Ovary (tissue), 9 donors: ENCODE results near the gene CPNE1. TPM values are rescaled to one million over a fixed set of nuclear protein-coding genes. Genes with fewer than 3 reads are reported as not detected.

Source experiments
- DNase-seq, 5 donors: peaks; one replicate each; pipeline ENCODE4 v3.0.0-alpha.2; 2019 to 2020
- H3K27ac ChIP-seq, 2 donors: fragments of 200-600 bp; one replicate each; pipeline versions ENCODE4 v1.5.1 to v1.8.0; 2019 to 2022
- H3K27me3 ChIP-seq: fragments of 200-600 bp; one replicate; pipeline ENCODE4 v1.8.0; 2022
- H3K36me3 ChIP-seq: fragments of 200-600 bp; sonication (generic); one replicate; pipeline ENCODE4 v1.5.1; 2019
- H3K4me1 ChIP-seq: one replicate; pipeline ENCODE4 v1.8.1; 2013; ENCODE audit warnings: mild to moderate bottlenecking, moderate library complexity; ENCODE audit not compliant: insufficient read depth
- H3K4me3 ChIP-seq: fragments of 200-600 bp; sonication (generic); one replicate; pipeline ENCODE4 v1.5.1; 2017
- H3K9me3 ChIP-seq, 2 donors: fragments of 200-600 bp in 1 of 2; sonication (generic) in 1 of 2; one replicate each; pipeline versions ENCODE4 v1.5.1 to v1.8.1; 2013 to 2019; ENCODE audit warnings: mild to moderate bottlenecking in 1 of 2, moderate library complexity in 1 of 2
- EP300 ChIP-seq: sonication (generic); formaldehyde crosslinking; IDR thresholded peaks from one replicate; pipeline ENCODE4 v1.6.1; 2017; ENCODE audit warnings: antibody characterized with exemption
- POLR2A ChIP-seq: fragments of 450-650 bp; IDR thresholded peaks from one replicate; pipeline ENCODE4 v1.6.1; 2017; ENCODE audit warnings: antibody characterized with exemption, mild to moderate bottlenecking, moderate library complexity
- WGBS, 3 donors: extraction: QIAGEN DNeasy Blood & Tissue Kit in 1 of 3; methylation state at CpG; one replicate each; pipeline versions ENCODE4 v1.1.5 to v1.1.7; 2013 to 2017; 5-methylcytosine and 5-hydroxymethylcytosine counted together
- intact Hi-C, 4 donors: fragments of 100-400 bp; cut with DNase I; formaldehyde crosslinking; loops; one replicate each; pipeline versions ENCODE4 v1.11.0 to v1.15.1; 2022 to 2023
- polyA plus RNA-seq, 2 donors: library from polyadenylated mRNA; stranded (reverse); fragments of 200-250 nt in 1 of 2; fragments of 350-450 nt in 1 of 2; fragmentation: Illumina TruSeq in 1 of 2; extraction: RNeasy Lipid Tissue Mini Kit (QIAGEN cat#74804) in 1 of 2; gene quantifications; one replicate each; pipeline ENCODE4 v1.2.3, GENCODE V29; 2013 to 2014
- total RNA-seq, 7 donors: library from RNA; depleted of rRNA in 2 of 7; stranded (reverse); fragments of >200 nt in 2 of 7; fragmentation: NEBNext Ultra II Directional in 3 of 7; extraction: Animal tissue kit (Norgen Biotek cat#: 25700) in 3 of 7; gene quantifications; one replicate each; pipeline versions ENCODE4 v1.1.0 to v1.2.4, GENCODE V29; 2016 to 2023
- TF ChIP-seq, protein P1 (sequence below), 3 donors: fragments of 450-650 bp in 2 of 3; fragments of 200-600 bp in 1 of 3; IDR thresholded peaks; one replicate each; pipeline versions ENCODE4 v1.5.1 to v1.8.0; 2016 to 2022; ENCODE audit warnings: antibody characterized with exemption in 3 of 3, mild to moderate bottlenecking in 1 of 3
- donor health status: DM: no; HTN: no; CAD: no; lungs with moderate emphysema.
- donor health status: DM: no; HTN: no; CAD: no.
- donor health status: Bipolar disorder and iron deficiency.
- donor health status: DM: yes; HTN: yes; CAD: no.
- donor health status: DM: no; HTN: no; CAD: no.
- donor health status: DM: yes; HTN: yes; CAD: no.

The CPNE1 gene
- total and polyA plus RNA-seq, 9 donors = 97.5 to 173 (median 157) TPM

DNA sequence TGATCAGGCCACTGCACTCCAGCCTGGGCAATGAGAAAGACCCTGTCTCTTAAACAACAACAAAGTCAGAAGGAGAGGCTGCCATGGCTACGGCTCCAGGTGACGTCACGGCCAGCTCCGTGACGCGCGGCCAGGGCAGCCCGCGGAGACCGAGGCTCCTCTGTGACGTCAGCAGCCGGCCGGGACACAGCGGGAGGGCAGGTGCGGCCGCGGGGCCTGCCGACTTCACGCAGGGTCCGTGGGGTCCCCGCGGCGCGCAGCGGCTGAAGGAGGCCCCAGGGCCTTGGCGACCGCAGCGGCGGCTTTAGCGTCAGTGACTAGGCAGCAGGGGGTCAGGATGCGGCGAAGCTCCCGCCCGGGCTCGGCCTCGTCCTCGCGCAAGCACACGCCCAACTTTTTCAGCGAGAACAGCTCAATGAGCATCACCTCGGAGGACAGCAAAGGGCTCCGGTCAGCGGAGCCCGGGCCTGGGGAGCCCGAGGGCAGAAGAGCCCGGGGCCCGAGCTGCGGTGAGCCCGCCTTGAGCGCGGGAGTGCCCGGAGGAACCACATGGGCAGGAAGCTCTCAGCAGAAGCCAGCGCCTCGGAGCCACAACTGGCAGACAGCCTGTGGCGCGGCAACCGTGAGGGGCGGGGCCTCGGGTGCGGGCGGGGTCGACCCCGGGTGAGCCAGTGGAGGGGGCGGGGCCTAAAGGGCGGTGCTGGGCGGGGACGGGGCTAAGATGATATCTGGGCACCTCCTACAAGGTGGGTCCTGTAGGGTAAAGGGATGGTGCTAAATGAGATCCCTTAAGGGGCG lies 48.8 kb downstream of the CPNE1 start, which contains the start of gene SPAG4:
TSS of gene SPAG4 (plus strand) at position 163 of the 798 bp plus-strand sequence. CDS start at position 338, 175 bp downstream.
- Histone ChIP-seq H3K36me3 (no peaks in the 10 kb centered on the region), H3K4me3 (peak within 1 kb of the TSS; percentile 35), H3K9me3 (no peaks in the 10 kb centered on the region), H3K4me1 (peaks cover 1% of the 10 kb centered on the region), H3K27ac (peak within 1 kb of the TSS; percentile 82 to 96), H3K27me3 (no peaks in the 10 kb centered on the region)
- peak; percentile 88 to 100 (median 99) for DNase-seq
- 0 to 1% (median 0%) methylated on average over 52 to 68 of the region's 68 CpGs for WGBS, 3 donors
- intact Hi-C loops = loop anchor here in 2 of 4 donors (2.0 to 5.0 kb wide), 3 partner anchors 46 to 126 kb away; partner anchors contain the start of genes CPNE1 (in 2 of the 2), RBM12 (in 2 of the 2) and RBM39 (in 1 of the 2)
- TF ChIP-seq POLR2A (peak; percentile 69), EP300 (no peak)
- TF ChIP-seq, protein P1, sequence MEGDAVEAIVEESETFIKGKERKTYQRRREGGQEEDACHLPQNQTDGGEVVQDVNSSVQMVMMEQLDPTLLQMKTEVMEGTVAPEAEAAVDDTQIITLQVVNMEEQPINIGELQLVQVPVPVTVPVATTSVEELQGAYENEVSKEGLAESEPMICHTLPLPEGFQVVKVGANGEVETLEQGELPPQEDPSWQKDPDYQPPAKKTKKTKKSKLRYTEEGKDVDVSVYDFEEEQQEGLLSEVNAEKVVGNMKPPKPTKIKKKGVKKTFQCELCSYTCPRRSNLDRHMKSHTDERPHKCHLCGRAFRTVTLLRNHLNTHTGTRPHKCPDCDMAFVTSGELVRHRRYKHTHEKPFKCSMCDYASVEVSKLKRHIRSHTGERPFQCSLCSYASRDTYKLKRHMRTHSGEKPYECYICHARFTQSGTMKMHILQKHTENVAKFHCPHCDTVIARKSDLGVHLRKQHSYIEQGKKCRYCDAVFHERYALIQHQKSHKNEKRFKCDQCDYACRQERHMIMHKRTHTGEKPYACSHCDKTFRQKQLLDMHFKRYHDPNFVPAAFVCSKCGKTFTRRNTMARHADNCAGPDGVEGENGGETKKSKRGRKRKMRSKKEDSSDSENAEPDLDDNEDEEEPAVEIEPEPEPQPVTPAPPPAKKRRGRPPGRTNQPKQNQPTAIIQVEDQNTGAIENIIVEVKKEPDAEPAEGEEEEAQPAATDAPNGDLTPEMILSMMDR (IDR thresholded peaks at IDR 0.05) = peak in 2 of 3 donors; percentile 14 to 23

GRCh38 chr20:35611482-35611881 lies 53.2 kb downstream of the CPNE1 start:
- Histone ChIP-seq H3K9me3 (no peaks in the 10 kb centered on the region), H3K4me3 (no peak overlapping the region), H3K27me3 (no peaks in the 10 kb centered on the region), H3K36me3 (no peaks in the 10 kb centered on the region), H3K4me1 (no peaks in the 10 kb centered on the region), H3K27ac (no peak overlapping the region)
- DNase-seq = no peak
- WGBS, 3 donors = 79 to 92% (median 87%) methylated on average over 2 of the region's 2 CpGs
- TF ChIP-seq POLR2A (no peak), EP300 (no peak)
- TF ChIP-seq, protein P1 (IDR thresholded peaks at IDR 0.05) = no peak
- intact Hi-C loops = no loop called here

- no peaks in the 10 kb centered on the region for H3K36me3 ChIP-seq
- no peaks in the 10 kb centered on the region for H3K4me1 ChIP-seq
- no peak overlapping the region for H3K27ac ChIP-seq
- intact Hi-C loops = no loop called here
- TF ChIP-seq POLR2A (no peak), EP300 (no peak)
- TF ChIP-seq, protein P1 (IDR thresholded peaks at IDR 0.05) = no peak
- 68 to 73% (median 71%) methylated on average over 9 of the region's 9 CpGs for WGBS, 3 donors
- no peak overlapping the region for H3K4me3 ChIP-seq
- DNase-seq = no peak
- no peaks in the 10 kb centered on the region for H3K27me3 ChIP-seq
- no peaks in the 10 kb centered on the region for H3K9me3 ChIP-seq
Measured at GRCh38 chr20:35610833-35611427, 53.8 kb downstream of the CPNE1 start.

DNA sequence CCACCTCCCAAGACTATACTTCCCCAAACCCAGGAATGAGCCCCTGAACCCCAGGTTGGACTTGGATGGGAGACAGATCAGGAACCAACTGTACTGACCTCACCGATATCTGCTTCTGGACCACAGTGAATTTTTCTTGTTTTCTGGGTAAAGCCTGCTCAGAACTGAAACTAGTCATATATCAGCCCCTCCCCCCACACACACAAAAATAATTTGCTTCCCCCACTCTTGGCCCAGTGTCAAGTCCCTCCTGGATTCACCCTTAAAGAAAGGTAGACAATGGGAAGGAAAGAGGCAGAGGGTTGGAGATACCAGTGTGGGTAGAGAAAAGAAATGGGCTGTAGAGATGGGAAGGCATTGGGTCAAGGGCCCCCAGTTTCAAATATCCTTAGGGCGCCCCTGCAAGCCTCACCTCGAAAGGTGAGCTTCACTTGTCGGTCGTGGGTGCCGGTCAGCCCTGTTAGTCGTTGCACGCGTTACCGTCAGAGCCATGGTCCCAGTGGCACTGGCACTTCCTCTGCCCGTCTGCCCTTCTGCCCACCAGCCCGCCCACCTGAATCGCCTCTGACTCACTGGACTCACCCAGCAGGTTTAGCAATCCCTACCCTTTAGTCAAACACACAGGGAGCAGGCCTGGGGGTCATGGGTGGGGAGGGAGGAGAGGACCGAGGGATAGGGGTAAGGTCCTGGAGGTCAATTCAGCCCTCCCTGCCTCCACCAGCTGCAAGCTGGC lies 57.5 kb downstream of the CPNE1 start:
- Histone ChIP-seq H3K9me3 (no peaks in the 10 kb centered on the region), H3K4me3 (no peak overlapping the region), H3K4me1 (no peaks in the 10 kb centered on the region), H3K36me3 (no peaks in the 10 kb centered on the region), H3K27me3 (no peaks in the 10 kb centered on the region), H3K27ac (no peak overlapping the region)
- TF ChIP-seq, protein P1 (IDR thresholded peaks at IDR 0.05) = no peak
- TF ChIP-seq EP300 (no peak), POLR2A (no peak)
- 78 to 81% (median 78%) methylated on average over 14 of the region's 14 CpGs for WGBS, 3 donors
- DNase-seq = no peak
- intact Hi-C loops = loop anchor here in 1 of 4 donors (10.0 kb wide), 2 partner anchors 88 to 278 kb away; partner anchors contain the start of genes NFS1 and ROMO1
